Measurements from ENCODE around the gene PHF21A.

The PHF21A gene

DNA sequence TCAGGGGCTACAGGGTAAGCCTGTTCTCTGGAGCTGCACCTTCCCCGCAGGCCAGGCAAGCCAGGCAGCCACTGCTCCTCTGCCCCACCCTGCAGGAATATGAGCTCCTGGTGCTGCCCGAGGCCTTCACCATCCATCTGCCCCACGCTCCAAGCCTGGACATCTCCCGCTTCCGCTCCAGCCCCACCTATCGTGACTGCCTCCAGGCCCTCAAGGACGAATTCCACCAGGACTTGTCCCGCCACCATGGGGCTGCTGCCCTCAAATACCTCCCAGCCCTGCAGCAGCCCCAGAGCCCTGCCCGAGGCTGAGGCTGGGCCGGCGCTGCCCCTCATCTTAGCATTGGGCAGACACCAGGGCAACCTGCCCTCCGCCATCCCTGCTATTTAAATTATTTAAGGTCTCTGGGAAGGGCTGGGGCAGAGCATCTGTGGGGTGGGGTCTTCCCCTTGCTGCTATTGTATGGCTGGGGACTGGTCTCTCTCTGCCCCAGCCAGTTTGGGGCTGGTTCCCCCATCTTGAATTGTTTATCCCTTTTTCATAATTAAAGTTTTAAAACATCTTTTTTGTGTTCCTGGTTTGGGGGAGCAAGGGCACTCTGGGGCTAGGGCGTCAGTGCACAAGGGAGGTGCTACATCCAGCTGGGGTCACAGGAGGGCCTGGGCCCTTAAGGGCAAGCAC lies 192.6 kb downstream of the PHF21A start:
- peaks cover 14% of the 10 kb centered on the region for H4K20me1 ChIP-seq
- peak overlapping the region; percentile 97 for H3K4me2 ChIP-seq
- no peak overlapping the region for H3K9ac ChIP-seq
- no peak for TF ChIP-seq Cebpa-rat (IDR thresholded peaks at IDR 0.05)
- H3K27me3 ChIP-seq: peaks cover 17% of the 10 kb centered on the region; the same call in 1 of the 2 replicates
- H3K9me3 ChIP-seq: no peaks in the 10 kb centered on the region
- peak overlapping the region; percentile 90 for H3K27ac ChIP-seq
- H3K4me3 ChIP-seq: no peak overlapping the region
- H3K4me1 ChIP-seq: peaks cover 100% of the 10 kb centered on the region
- peaks cover 27% of the 10 kb centered on the region for H3K36me3 ChIP-seq

DNA sequence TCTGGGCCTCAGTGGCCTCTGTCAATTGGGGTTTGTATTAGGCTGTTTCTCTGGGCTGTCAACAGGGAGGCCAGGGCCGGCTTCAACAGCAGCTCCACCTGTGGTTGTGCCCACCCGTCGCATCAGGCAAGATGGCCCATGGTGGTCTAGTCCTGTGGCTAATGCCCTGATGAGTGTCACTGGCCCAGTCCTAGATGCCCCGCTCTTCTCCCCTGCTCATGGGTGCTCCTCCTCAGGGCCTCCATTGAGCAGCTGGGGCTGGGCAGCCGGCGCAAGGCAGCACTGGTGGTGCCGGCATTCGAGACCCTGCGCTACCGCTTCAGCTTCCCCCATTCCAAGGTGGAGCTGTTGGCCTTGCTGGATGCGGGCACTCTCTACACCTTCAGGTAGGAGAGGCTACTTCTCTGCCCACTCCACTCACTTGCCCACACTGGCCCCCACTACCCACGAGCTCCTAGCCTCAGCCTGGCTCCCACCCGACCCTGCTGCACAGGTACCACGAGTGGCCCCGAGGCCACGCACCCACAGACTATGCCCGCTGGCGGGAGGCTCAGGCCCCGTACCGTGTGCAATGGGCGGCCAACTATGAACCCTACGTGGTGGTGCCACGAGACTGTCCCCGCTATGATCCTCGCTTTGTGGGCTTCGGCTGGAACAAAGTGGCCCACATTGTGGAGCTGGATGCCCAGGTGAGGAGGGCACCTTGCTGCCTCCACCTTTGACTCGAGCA lies 193.4 kb downstream of the PHF21A start:
- Histone ChIP-seq H3K9ac (no peak overlapping the region), H3K9me3 (no peaks in the 10 kb centered on the region), H4K20me1 (peaks cover 13% of the 10 kb centered on the region), H3K4me2 (peak overlapping the region; percentile 97), H3K36me3 (peaks cover 27% of the 10 kb centered on the region), H3K27ac (peak overlapping the region; percentile 90), H3K27me3 (peaks cover 16% of the 10 kb centered on the region), H3K4me1 (peaks cover 99% of the 10 kb centered on the region), H3K4me3 (no peak overlapping the region)
- TF ChIP-seq Cebpa-rat (IDR thresholded peaks at IDR 0.05): no peak

DNA sequence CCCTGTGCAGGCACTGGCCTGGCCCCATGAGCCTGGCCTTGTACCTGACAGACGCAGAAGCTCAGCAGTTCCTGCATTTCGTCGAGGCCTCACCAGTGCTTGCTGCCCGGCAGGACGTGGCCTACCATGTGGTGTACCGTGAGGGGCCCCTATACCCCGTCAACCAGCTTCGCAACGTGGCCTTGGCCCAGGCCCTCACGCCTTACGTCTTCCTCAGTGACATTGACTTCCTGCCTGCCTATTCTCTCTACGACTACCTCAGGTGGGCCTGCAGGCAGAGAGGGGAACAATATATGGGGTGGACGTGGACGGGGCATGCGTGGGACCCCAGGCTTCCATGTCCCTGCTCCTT lies 193.9 kb downstream of the PHF21A start:
- Histone ChIP-seq H3K4me1 (peaks cover 99% of the 10 kb centered on the region), H3K4me2 (peak overlapping the region; percentile 97), H3K9me3 (no peaks in the 10 kb centered on the region), H3K27me3 (peaks cover 16% of the 10 kb centered on the region), H4K20me1 (peaks cover 13% of the 10 kb centered on the region), H3K36me3 (peaks cover 27% of the 10 kb centered on the region), H3K27ac (peak overlapping the region; percentile 51), H3K4me3 (no peak overlapping the region), H3K9ac (no peak overlapping the region)
- no peak for TF ChIP-seq Cebpa-rat (IDR thresholded peaks at IDR 0.05)

DNA sequence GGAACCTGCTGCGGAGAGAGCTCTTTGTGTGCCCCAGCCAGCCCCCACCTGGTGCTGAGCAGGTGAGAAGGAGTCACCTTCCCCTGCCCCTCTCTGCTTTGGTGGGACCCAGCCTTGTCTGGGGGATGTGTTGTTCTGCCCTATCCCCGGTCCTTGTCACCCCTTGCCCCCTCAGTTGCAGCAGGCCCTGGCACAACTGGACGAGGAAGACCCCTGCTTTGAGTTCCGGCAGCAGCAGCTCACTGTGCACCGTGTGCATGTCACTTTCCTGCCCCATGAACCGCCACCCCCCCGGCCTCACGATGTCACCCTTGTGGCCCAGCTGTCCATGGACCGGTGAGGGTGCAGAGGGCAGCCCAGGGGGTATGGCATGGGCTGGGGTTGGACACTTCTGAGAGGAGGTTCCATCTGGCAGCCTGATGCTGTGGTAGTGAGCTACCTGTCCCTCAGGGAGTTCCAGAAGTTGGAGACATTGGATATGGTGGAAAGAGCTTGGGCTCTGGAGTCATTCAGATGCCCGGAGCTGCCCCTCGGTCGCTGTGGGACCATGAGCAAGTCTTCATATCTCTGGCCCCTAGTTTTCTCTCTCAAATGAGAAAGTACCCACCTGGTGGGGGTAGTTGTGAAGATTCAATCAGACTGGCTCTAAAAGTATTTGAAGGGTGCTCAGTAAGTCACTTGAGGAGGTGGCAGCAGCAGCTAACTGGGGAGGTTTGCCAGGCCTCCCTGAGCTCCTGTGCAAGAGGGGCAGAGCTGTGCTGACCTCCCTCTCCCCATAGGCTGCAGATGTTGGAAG lies 194.5 kb downstream of the PHF21A start:
- Histone ChIP-seq H3K9ac (no peak overlapping the region), H3K27me3 (peaks cover 19% of the 10 kb centered on the region), H3K36me3 (peaks cover 27% of the 10 kb centered on the region), H3K4me1 (peaks cover 99% of the 10 kb centered on the region), H3K27ac (peak overlapping the region; percentile 51), H3K9me3 (no peaks in the 10 kb centered on the region), H3K4me3 (no peak overlapping the region), H4K20me1 (peaks cover 13% of the 10 kb centered on the region), H3K4me2 (peak overlapping the region; percentile 97)
- no peak for TF ChIP-seq Cebpa-rat (IDR thresholded peaks at IDR 0.05)

DNA sequence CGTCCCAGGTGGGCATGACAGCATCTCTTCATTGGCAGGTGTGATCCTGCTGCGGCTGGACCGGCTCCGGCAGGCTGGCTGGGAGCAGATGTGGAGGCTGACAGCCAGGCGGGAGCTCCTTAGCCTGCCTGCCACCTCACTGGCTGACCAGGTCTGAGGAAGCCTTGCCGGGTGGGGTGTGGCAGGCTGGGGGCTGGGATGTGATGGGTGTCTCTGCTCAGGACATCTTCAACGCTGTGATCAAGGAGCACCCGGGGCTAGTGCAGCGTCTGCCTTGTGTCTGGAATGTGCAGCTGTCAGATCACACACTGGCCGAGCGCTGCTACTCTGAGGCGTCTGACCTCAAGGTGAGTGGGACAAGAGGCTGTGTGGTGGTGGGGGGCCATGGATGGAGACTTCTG lies 195.3 kb downstream of the PHF21A start:
- Histone ChIP-seq H3K4me1 (peaks cover 99% of the 10 kb centered on the region), H3K36me3 (peaks cover 27% of the 10 kb centered on the region)

DNA sequence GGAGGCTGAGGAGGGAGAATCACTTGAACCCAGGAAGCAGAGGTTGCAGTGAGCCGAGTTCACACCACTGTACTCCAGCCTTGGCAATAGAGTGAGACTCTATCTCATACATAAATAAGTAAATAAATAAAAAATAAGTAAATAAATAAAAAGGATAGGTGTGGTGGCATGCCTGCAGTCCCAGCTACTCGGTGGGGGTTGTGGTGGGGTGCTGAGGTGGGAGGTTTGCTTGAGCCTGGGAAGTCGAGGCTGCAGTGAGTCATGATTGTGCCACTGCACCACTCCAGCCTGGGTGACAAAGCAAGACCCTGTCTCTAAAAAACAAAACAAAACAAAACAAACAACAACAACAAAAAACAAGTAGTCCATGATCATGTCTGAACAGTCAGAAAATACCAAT lies 195.7 kb downstream of the PHF21A start:
- Histone ChIP-seq H3K4me3 (no peak overlapping the region), H3K4me2 (peak overlapping the region; percentile 97; the same call in 1 of the 2 replicates), H3K4me1 (peaks cover 99% of the 10 kb centered on the region), H3K9me3 (no peaks in the 10 kb centered on the region), H3K36me3 (peaks cover 27% of the 10 kb centered on the region), H3K27ac (no peak overlapping the region), H3K27me3 (peaks cover 30% of the 10 kb centered on the region), H4K20me1 (peaks cover 13% of the 10 kb centered on the region), H3K9ac (no peak overlapping the region)
- no peak for TF ChIP-seq Cebpa-rat (IDR thresholded peaks at IDR 0.05)

More for the DNA sequence above, 195.3 kb downstream of the PHF21A start:
- no peak overlapping the region for H3K4me3 ChIP-seq
- H3K9me3 ChIP-seq: no peaks in the 10 kb centered on the region
- H3K27ac ChIP-seq: no peak overlapping the region
- peaks cover 26% of the 10 kb centered on the region for H3K27me3 ChIP-seq
- no peak for TF ChIP-seq Cebpa-rat (IDR thresholded peaks at IDR 0.05)
- peaks cover 13% of the 10 kb centered on the region for H4K20me1 ChIP-seq
- peak overlapping the region; percentile 97; the same call in 1 of the 2 replicates for H3K4me2 ChIP-seq
- H3K9ac ChIP-seq: no peak overlapping the region

DNA sequence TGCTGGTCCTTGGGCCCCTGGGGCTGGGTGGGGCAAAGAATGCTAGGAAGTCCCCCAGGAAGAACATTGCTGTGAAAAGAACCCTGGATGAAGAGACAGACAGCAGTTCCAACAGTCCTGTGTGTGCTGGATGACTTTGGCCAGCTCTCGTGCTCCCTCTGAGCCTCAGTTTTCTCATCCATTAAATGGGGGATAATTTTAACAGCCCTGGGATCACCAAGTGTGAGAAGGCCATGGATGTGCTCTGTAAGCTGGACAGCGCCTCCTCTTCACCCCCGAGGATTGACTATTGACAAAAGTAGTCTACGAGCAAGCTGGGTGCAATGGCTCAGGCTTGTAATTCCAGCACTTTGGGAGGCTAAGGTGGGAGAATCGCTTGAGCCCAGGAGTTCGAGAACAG lies 196.3 kb downstream of the PHF21A start:
- Histone ChIP-seq H3K4me3 (no peak overlapping the region), H3K9ac (peak overlapping the region; percentile 43; the same call in 1 of the 2 replicates), H3K27ac (peak overlapping the region; percentile 58), H4K20me1 (0 out of 2 replicates have a peak, but pooled peaks cover 8% of the 10 kb centered on the region), H3K27me3 (peaks cover 37% of the 10 kb centered on the region), H3K4me1 (peaks cover 99% of the 10 kb centered on the region), H3K4me2 (peak overlapping the region; percentile 96), H3K9me3 (no peaks in the 10 kb centered on the region), H3K36me3 (peaks cover 27% of the 10 kb centered on the region)
- no peak for TF ChIP-seq Cebpa-rat (IDR thresholded peaks at IDR 0.05)

DNA sequence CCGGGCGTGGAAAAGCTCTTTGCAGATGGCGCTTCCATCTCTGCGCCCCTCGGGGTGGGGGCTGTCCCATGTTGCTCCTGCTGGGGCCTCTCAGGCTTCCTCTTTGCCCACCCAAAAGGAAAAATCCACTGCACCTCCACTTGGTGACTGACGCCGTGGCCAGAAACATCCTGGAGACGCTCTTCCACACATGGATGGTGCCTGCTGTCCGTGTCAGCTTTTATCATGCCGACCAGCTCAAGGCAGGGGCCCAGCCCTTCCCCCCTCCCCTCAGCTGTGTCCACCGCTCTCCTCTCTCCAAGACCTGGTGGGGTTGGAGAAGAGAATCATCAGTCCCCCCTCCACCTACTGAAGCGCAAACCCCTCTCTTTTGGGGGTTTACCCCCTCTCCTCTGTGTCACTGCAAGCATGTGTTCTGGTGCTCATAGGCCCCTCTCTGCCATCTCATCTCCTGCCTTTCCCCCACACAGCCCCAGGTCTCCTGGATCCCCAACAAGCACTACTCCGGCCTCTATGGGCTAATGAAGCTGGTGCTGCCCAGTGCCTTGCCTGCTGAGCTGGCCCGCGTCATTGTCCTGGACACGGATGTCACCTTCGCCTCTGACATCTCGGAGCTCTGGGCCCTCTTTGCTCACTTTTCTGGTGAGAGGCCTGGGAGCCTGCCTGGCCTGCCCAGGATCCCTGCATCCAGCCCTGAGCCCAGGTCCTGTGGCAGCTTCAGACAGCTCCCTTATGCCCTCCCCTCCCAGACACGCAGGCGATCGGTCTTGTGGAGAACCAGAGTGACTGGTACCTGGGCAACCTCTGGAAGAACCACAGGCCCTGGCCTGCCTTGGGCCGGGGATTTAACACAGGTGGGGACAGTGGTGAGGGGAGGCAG lies 197.0 kb downstream of the PHF21A start:
- H3K4me2 ChIP-seq: peak overlapping the region; percentile 96
- H3K9ac ChIP-seq: peak overlapping the region; percentile 43
- peak overlapping the region; percentile 58 for H3K27ac ChIP-seq
- TF ChIP-seq Cebpa-rat (IDR thresholded peaks at IDR 0.05): no peak
- H3K9me3 ChIP-seq: no peaks in the 10 kb centered on the region
- peaks cover 99% of the 10 kb centered on the region for H3K4me1 ChIP-seq
- H3K27me3 ChIP-seq: peaks cover 38% of the 10 kb centered on the region
- peak overlapping the region; percentile 73 for H3K4me3 ChIP-seq
- 0 out of 2 replicates have a peak, but pooled peaks cover 8% of the 10 kb centered on the region for H4K20me1 ChIP-seq
- peaks cover 27% of the 10 kb centered on the region for H3K36me3 ChIP-seq

Data from BLaER1 (cell line).